GM11168 (cell line): ENCODE data around the gene IFITM5.

ENCODE experiments used
- in situ Hi-C: fragments of 300-500 bp; cut with MboI; formaldehyde crosslinking; loops from one replicate; pipeline ENCODE4 v1.12.0; 2022; ENCODE audit warnings: low sequenced_read_pairs; ENCODE audit not compliant: unreplicated experiment

The IFITM5 gene

GRCh38 chr11:249062-249461, 50.3 kb downstream of the IFITM5 start:
- in situ Hi-C loops = no loop called here
